Endometrial microvascular endothelial cells (primary cell): ENCODE results near the gene STX17. TPM values are rescaled to one million over a fixed set of nuclear protein-coding genes. Genes with fewer than 3 reads are reported as not detected.
"Not testable (repeated sequence)": the region's sequence is repeated elsewhere in the genome, so short reads cannot be mapped to it uniquely, and the experiment has no call there.

Source experiments
- in situ Hi-C: cut with HindIII; loops from 2 replicates; pipeline ENCODE4 v1.10.0; 2017; ENCODE audit warnings: low sequenced_read_pairs, low pct_unique_long_range_greater_than_20kb; ENCODE audit errors: inconsistent ontology term
- total RNA-seq: library from RNA; depleted of rRNA; stranded (reverse); fragments of >200 nt; gene quantifications from one replicate; pipeline ENCODE4 v1.2.3, GENCODE V29; 2015; ENCODE audit errors: inconsistent ontology term

Gene STX17
- total RNA-seq, 1 donor from 2014 or later: 12.3 TPM

DNA sequence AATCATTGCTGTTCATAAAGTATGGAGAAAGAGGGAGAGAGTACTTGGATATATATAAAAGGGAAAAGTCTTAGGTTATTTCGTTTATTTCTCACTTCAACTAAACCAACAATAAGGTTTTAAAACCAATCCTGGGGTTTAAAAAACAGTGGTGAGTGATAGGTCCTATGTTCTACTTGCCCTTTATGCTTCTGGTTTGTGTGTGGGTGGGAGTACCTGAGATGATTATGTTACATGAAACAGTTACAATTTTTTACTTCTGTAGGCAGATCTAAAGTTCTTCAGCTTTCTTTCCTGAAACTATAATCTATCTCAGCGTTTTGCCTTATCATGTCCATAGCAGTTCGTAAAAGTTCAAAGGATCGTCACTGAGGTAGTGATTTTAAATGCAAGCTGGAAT is 49.2 kb downstream of the STX17 start:
- in situ Hi-C loops: no loop called here

DNA sequence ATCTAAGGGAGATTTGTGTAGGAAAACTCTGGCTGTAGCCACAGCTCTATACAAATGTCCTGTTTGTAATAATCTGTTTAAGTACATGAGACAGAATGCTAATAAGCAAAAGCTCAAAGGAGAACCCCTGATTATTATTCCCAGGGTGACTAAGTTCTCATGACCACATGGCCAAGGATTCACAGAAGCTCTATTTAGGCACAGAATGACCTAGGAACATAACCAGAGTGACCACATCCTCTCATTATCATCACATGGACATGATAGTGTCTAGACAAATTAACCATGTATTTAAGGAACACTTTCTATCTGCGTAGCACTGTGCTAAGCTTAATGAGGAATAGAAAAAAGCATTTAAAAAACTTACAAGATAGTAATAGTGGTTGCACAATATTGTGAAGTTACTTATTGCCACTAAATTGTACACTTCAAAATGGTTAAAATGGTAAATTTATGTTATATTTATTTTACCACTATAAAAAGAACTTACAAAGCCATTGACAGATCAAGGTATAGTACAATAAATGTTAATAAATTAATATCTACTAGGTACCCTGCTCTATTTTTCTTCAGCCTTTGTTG is 56.3 kb downstream of the STX17 start:
- in situ Hi-C loops: no loop called here

DNA sequence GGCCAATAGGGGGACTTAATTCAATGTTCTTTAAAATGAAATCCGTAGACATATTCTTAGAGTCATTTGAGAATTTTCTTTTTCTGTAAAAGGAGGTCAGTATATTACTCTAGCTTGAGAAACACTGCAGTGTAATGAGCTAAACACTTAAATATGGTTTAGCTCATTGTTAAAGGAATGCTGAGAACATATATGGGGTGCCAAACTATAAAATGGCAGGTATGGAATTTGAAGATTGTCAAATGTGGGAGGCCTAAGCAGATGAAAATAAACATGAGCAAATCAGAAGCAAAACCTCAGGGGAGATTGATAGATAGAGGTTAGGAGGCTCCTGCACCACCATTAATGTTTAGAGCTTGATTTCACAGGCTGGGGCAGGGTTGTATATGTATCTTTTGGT is 57.9 kb downstream of the STX17 start:
- in situ Hi-C loops: no loop called here

DNA sequence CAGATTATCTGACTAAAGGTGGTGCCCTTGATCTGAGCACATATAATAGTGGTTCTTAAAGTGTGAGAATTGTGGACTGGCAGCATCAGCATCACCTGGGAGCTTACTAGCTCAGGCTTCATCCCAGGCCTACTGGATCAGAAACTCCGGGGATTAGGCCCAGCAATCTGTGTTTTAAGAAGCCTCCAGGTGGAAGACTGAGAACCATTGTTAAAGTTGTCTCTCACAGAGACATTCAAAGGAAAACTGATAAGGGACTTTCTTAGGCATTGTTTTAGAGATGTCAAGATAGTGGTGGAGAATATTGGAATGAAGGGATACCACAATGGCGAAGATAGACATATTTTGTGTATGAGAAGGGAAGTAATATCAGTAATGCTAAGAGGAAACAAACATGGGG is 59.5 kb downstream of the STX17 start:
- in situ Hi-C loops: no loop called here

DNA sequence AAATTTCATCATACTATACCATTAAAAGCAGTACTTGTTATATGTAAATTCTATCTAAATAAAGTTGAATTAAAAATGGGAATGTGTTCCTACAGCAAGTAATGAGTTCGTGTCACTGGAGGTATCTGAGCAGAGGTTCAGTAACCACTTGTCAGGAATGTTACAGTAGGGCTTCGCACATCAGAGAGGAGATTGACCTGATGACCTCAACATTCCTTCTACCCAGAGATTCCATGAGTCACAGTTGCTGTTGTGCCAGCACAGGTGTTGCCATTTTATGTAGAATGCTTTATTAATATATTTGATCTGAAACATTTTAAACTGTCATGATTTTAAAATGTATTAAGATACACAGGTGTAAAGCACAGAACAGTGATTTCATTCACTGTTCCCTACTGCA is 60.3 kb downstream of the STX17 start:
- in situ Hi-C loops: no loop called here

DNA sequence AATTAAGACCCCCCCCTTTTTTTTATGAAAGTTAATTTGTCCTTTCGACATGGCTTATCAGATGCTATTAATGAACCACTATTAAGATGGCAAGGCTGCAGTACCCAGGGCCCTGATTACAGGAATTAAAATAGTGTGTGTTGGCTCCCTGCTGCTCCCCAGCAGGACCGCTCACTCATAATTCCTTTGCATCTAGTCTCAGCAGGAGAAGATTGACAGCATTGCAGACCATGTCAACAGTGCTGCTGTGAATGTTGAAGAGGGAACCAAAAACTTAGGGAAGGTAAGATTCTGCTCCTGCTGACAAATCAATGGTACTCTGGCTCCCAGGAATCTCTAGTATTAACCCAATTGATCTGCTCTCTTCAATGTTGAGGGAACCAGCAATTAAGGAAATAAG is 61.0 kb downstream of the STX17 start:
- in situ Hi-C loops: no loop called here

DNA sequence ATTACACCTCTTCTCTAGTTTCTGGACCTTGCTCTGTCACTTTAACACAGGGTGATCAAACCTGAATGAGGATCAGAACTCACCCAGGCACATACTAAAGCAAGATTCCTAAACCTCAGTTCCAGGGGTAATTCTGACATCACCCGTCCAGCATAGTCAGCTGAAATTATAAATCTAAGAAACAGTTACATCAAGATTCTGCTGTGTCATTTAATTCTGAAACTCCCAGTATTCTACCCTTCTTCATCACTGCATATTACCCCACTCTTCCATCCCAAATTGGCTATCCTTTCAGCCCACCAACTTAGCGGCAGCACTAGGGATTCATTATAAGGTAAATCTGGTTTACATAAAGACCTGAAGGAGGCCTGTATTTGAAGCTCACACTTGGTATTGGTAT is 64.0 kb downstream of the STX17 start:
- in situ Hi-C loops: no loop called here

DNA sequence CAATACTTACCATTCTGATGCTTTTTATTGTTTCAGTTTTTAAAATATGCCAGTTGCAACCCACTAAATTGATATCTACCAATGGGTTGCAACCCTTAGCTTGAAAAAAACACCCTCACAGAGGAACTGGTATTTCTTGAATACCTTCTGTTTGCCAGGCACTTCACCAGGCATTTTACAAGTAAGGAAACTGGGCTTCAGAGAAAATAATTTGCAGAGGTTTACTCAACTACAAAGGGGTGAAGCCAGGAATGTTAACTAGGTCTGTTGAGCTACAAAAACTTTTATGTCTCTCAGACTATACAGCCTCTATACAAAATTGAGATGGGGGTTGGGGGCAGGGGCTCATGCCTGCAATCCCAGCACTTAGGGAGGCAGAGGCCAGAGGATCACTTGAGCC is 65.0 kb downstream of the STX17 start:
- in situ Hi-C loops: no loop called here

DNA sequence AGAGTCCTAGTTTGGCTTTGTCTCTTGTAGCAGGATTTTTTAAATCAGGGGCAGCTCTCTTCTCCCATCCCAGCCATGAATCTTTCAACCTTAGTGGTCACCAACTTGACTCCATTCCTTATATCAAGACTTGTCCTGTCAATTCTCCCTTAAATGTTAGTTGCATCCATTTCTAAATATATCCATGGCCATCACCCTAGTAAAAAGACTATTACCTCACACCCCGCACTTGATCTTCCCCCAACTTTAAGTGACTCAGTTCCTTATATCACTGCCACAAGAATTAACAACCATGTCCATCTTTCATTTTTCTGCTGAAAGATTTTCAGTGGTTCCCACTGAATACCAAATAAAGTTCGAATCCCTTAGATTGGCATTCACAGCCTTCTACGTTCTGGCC is 67.0 kb downstream of the STX17 start:
- in situ Hi-C loops: no loop called here

DNA sequence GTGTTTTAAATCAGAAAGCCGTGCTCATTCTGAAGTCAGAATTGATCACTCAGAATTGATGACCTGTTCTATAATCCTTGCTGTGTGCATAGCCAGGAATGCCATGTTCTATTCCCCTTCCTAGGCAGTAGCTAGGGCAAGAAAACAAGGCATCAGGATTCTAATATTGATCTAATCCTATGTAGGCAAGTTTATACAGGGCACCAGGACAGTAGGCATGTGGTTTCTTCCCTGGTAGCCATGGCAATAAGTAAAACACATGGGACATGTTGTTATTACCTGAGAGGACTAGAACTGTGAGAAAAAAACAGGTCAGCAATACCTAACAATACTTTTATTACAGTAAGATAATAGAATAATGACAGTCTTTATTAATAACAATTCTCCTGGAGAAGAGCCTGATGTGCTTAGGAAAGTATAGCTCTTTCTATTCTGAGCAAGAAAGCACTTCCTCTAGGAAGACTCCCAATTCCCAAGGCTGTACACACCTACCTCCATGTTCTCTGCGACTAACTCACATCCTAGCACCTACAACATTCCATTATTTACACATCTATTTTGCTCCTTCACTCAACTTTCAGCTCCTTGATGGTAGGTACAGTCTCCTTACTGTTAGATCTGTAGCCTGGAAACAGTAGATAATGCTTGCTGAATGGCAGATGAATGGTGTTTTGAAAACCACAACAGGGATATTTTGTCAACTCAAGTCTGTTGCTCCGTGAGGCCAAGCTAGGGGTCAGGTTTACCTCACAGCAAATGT is 70.8 kb downstream of the STX17 start:
- in situ Hi-C loops: no loop called here

DNA sequence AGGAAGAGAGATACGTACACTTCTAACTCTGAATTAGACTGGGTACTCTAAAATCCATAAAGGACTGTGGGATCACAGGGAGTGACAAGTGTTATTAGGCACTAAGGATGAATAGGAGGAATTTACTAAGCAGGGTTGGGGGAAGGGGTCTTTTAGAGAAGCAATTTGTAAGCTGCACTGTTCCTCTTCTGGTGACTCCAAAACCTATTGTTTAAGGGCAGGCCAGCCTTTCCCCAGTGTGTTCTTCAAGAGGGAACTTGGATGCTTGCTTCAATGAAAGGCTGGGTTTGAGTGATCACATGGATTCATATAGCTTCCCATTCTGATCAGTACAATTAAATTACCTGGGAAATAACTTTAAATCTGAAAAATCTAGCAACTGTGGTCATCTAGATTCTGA is 71.8 kb downstream of the STX17 start:
- in situ Hi-C loops: no loop called here

DNA sequence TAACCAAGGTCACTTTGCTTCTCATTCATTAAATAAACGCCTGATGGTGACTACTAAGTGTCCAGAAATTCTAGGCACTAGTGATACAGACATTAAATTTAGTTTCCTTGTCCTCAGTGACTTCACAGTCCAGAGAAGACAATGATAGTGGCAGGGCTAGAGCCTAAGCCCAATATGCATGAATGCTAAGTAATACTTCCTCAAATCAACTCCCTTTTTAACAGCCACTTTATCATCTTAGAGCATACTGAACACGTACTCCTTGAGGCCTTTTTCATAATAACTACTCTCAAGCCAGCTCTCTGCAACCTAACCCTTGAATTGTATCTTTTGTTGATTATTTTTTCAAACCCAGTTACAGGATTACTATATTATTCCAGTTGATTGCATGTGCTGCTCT is 74.1 kb downstream of the STX17 start:
- in situ Hi-C loops: no loop called here

DNA sequence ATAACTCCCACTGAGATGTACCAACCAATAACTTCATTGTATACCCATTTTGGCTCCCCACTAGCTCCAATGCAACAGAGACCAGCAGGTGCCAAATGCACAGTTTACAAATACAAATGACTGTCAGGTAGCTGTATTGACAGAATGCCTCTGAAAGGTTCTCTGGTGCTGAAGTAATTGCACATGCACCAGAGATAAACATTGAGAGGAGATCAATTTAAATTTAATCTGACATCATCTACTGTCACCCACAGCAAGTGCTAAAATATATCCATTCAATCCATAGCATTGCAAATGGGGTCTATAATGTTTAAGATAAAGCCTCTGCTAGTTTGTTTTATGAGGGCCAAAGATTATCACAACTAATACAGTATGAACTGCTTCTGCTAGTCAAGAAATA is 80.2 kb downstream of the STX17 start:
- in situ Hi-C loops: no loop called here

DNA sequence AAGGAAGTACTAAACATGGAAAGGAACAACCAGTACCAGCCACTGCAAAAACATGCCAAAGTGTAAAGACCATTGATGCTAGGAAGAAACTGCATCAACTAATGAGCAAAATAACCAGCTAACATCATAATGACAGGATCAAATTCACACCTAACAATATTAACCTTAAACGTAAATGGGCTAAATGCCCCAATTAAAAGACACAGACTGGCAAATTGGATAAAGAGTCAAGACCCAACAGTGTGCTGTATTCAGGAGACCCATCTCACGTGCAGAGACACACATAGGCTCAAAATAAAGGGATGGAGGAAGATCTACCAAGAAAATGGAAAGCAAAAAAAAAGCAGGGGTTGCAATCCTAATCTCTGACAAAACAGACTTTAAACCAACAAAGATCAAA is 84.1 kb downstream of the STX17 start:
- in situ Hi-C loops: not testable (repeated sequence)

DNA sequence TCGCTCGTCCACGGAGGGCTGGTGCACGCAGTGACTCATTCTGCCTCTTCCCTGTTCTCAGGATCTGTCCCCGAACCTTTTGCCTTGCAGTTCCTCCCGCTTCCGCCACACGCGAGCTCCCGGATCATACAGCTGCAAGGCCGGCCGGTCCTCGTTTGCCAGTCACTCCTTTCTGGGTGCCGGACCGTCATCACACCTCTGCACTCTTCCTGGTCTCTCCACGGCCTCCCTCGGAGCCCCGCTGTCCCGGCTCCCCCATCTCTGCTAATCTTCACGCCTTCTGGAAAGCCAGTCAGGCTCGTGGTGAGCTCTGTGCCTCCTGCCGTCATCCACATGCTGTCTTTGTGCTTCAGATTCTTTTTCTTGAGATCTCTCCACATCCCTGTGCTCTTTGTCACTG is 91.8 kb downstream of the STX17 start:
- in situ Hi-C loops: no loop called here

DNA sequence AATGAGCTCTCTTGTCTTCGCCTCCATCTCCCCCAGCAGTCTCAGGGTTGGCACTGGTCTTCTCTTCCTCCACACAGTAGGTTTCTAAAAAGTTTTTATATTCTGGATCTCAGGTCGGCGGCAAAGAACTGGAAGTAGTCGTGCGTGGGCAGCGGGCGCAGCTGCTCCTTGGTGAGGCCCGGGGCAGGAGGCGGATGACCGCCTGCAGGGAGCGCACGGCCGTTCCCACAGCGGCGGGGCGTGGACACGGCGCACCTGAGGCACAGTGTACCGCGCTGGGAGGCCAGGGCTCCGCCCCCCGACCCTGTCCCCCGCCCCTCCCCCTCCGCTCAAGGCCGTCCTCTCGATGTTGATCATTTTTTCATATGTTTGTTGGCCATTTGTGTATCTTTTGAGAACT is 92.4 kb downstream of the STX17 start:
- in situ Hi-C loops: no loop called here

DNA sequence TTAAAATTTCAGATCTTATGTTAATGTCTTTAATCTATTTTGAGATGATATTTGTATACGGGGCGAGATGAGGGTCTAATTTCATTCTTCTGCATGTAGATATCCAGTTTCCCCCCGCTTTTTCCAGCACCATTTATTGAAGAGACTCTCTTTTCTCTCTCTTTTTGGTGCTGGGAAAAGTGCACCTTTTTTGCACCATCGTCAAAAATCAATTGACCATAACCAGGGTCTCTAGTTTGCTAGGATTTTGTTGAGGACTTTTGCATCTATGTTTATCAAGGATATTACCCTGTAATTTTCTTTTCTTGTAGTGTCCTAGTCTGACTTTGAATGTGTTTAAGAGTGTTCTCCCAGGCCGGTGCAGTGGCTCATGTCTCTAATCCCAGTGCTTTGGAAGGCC is 93.3 kb downstream of the STX17 start:
- in situ Hi-C loops: no loop called here

DNA sequence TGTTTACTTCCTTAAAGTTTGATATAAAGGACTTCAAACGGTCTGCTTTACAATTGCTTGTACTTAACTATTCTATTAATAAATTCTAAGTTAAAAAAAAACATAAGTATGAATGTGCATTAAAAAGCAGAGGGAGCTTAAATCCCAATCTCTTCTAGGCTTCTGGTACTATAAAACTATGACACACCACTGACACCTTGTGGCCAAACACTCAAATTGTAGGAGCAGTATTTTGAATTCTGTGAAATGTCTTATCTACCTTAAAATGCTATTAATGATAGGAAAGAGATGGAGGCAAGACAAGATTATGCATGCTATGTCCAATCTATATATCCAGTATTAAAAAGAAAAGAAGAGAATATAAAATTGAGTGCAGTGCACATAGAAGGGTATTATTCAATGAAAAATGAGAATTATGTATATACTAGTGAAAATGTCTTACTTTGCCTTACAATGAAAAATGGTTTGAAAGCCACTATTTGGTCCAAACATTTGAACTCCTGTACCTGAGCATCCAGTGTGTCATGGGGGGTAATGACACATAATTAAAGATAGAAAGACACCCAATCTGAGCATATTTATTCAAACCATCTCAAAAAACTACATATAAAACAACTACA is 104.7 kb downstream of the STX17 start:
- in situ Hi-C loops: no loop called here

DNA sequence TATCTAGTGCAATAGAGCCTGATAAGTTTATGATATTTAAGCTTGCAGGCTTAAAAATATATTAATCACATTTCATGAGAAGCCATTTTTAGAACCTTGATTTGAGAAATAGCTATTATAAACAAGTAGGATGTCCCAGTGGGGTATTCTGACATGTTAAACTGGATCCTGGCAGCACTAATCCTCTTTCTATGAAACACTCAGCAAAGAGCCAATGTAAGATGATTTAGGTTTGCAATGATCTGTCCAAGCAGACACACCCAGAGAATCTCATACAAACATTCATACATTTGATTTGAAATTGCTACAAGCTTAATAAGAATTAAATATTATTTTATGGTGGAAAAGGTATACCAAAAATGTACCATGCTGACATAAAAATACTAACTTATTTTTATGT is 105.8 kb downstream of the STX17 start:
- in situ Hi-C loops: no loop called here

DNA sequence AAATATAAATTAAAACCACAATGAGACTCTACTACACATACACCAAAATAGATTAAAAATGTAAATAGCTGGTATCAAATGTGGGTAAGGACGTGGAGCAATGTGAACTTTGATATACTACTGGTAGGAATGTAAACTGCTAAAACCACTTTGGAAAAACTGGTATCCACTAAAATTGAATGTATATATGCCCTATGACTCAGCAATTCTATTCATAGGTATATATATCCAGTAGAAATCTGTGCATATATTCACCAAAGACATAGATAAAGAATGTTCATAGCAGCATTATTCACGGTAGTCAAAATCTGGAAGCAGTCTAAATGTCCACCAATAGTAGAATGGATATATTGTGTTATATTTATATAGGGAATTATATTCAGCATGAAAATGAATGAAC is 107.1 kb downstream of the STX17 start:
- in situ Hi-C loops: no loop called here

DNA sequence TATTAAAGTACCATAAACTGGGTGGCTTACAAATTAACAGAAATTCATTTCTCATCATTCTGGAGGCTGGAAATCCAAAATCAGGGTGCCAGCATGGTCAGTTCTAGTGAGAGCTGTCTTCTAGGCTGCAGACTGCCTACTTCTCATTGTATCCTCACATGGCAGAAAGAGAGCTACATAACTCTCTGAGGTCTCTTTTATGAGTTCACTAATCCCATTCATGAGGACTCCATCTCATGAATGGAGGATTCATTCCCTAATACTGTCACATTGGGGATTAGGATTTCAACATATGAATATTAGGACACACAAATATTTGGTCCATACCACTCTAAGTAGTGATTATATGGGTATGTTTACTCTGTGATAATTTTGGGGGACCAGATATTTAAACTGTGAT is 108.4 kb downstream of the STX17 start:
- in situ Hi-C loops: no loop called here
